ENCODE results near the gene INKA2. TPM values are rescaled to one million over a fixed set of nuclear protein-coding genes. Genes with fewer than 3 reads are reported as not detected.

INKA2 gene
- total and polyA plus RNA-seq, 2 of the 4 experiments (the other 2 are of a cell fraction), result 2.2 to 2.6 TPM

DNA sequence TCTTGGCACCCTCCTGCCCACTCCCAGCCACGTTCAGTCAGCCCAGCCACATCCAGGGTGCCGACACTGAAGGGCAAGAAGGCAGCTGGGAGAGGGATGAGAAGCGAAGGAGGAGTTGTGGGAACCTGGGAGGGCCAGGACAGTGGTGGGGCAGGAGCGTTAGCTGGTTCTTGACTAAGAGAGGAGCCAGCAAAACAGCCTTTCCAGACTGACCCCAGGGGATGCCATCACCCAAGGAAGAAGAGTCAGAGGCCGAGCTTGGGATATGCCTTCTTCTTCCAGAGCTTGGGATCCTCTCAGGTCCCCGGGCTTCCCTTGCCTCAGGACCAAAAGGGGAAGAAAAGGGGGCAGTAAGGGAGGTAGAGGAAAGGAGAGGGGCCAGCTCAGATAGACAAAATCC, 7.2 kb downstream of the INKA2 start:
- no TSS peak for BruUV-seq (replicated peaks)
- no peak overlapping the region for H2BK15ac ChIP-seq (ENCODE audit: low read depth, low read length)
- H3K27ac ChIP-seq (ENCODE audit: insufficient read depth, low read length), result no peak overlapping the region
- CTCF ChIA-PET, result interaction anchor here (0.5 kb wide), 1 partner anchor 1131 kb away, joined by 3 read pairs; no protein-coding TSS in a partner anchor
- no peak overlapping the region for H3K4ac ChIP-seq (ENCODE audit: low read depth, low read length)
- H3K9me3 ChIP-seq (ENCODE audit: control insufficient read depth, insufficient read depth, low read length), result no peaks in the 10 kb centered on the region
- H4K20me1 ChIP-seq (ENCODE audit: insufficient read depth, low read length), result peaks cover 7% of the 10 kb centered on the region; the same call in 1 of the 2 replicates
- no peak overlapping the region for H2BK20ac ChIP-seq (ENCODE audit: low read depth, low read length)
- no peak overlapping the region; the same call in 1 of the 2 replicates for H4K91ac ChIP-seq (ENCODE audit: insufficient read depth, low read depth, low read length)
- H4K5ac ChIP-seq (ENCODE audit: low read depth, low read length), result no peak overlapping the region
- no peak overlapping the region for H3K56ac ChIP-seq (ENCODE audit: extremely low read depth, insufficient read depth, low read length)
- intact Hi-C loops (cut with micrococcal nuclease), result no loop called here
- DNase-seq (no peak), ATAC-seq (ENCODE audit: low read depth) (no peak)
- H3K79me1 ChIP-seq (ENCODE audit: low read depth in 1 of 2, low read length in 2 of 2), result peaks cover 14 to 55% of the 10 kb centered on the region in 2 experiments; a peak in 2 of 4 replicates
- in situ Hi-C loops (cut with MboI; ENCODE audit: low sequenced_read_pairs), result no loop called here
- H3K4me3 ChIP-seq (ENCODE audit: insufficient read depth, low read depth, low read length), result no peak overlapping the region
- no peak overlapping the region for H3K9ac ChIP-seq (ENCODE audit: low read depth, low read length)
- H2AK9ac ChIP-seq (replicated peaks; ENCODE audit: low read depth, low read length, poor library complexity), result no peak overlapping the region
- no peak overlapping the region for H3K14ac ChIP-seq (replicated peaks; ENCODE audit: low read depth, low read length)
- no CpG with 5 or more reads among the region's 6 CpGs for WGBS, 2 experiments (ENCODE audit: extremely low coverage in 2 of 2, insufficient read length in 1 of 2)
- H3K23ac ChIP-seq (ENCODE audit: low read depth, low read length), result no peak overlapping the region; the same call in 1 of the 2 replicates
- no peaks in the 10 kb centered on the region for H3K27me3 ChIP-seq (ENCODE audit: control insufficient read depth, insufficient read depth, low read length)
- H3K4me2 ChIP-seq (ENCODE audit: low read depth, low read length), result no peak overlapping the region
- H2AFZ ChIP-seq (replicated peaks; ENCODE audit: low read length, poor library complexity), result no peak overlapping the region
- POLR2A ChIA-PET (ENCODE audit: unreplicated experiment), result no interaction called here
- peaks cover 24% of the 10 kb centered on the region for H3K9me1 ChIP-seq (ENCODE audit: insufficient read depth, low read length)
- H2BK120ac ChIP-seq (ENCODE audit: low read depth, low read length), result peak overlapping the region; percentile 8; the same call in 1 of the 2 replicates
- H2BK5ac ChIP-seq (ENCODE audit: low read depth, low read length, poor library complexity, severe bottlenecking), result no peak overlapping the region
- peaks cover 23% of the 10 kb centered on the region for H3K4me1 ChIP-seq (ENCODE audit: control insufficient read depth, insufficient read depth, low read length)
- H2AK5ac ChIP-seq (ENCODE audit: low read depth, low read length), result no peak overlapping the region
- H3K36me3 ChIP-seq (ENCODE audit: control insufficient read depth, insufficient read depth, low read length), result peaks cover 4% of the 10 kb centered on the region; the same call in 1 of the 2 replicates
- no peak overlapping the region for H3K18ac ChIP-seq (ENCODE audit: low read depth, low read length)
- no peak overlapping the region for H4K8ac ChIP-seq (ENCODE audit: low read depth in 2 of 2, low read length in 2 of 2)
- TF ChIP-seq, protein P1, sequence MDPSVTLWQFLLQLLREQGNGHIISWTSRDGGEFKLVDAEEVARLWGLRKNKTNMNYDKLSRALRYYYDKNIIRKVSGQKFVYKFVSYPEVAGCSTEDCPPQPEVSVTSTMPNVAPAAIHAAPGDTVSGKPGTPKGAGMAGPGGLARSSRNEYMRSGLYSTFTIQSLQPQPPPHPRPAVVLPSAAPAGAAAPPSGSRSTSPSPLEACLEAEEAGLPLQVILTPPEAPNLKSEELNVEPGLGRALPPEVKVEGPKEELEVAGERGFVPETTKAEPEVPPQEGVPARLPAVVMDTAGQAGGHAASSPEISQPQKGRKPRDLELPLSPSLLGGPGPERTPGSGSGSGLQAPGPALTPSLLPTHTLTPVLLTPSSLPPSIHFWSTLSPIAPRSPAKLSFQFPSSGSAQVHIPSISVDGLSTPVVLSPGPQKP (IDR thresholded peaks at IDR 0.05; ENCODE audit: borderline replicate concordance, low read depth, low read length), result no peak
- TF ChIP-seq RCOR1 (IDR thresholded peaks at IDR 0.05; ENCODE audit: insufficient replicate concordance, low read length), result no peak
- no peak for TF ChIP-seq CHD1 (IDR thresholded peaks at IDR 0.05; ENCODE audit: low read depth, low read length)
- no peak for TF ChIP-seq NFE2L2 (IDR thresholded peaks at IDR 0.05; ENCODE audit: low read depth, low read length)
- no peak for TF ChIP-seq BHLHE40 (IDR thresholded peaks at IDR 0.05; ENCODE audit: low read depth, low read length)
- TF ChIP-seq CEBPB (IDR thresholded peaks at IDR 0.05; ENCODE audit: low read depth, low read length), result no peak
- TF ChIP-seq RFX5 (IDR thresholded peaks at IDR 0.05; ENCODE audit: low read depth, low read length), result no peak
- no peak for TF ChIP-seq RAD21 (IDR thresholded peaks at IDR 0.05; ENCODE audit: low read length)
- dilution Hi-C loops (cut with HindIII; ENCODE audit: low sequenced_read_pairs, unreplicated experiment), result no loop called here
